Measurements from ENCODE around the gene QSOX2.

Gene QSOX2

DNA sequence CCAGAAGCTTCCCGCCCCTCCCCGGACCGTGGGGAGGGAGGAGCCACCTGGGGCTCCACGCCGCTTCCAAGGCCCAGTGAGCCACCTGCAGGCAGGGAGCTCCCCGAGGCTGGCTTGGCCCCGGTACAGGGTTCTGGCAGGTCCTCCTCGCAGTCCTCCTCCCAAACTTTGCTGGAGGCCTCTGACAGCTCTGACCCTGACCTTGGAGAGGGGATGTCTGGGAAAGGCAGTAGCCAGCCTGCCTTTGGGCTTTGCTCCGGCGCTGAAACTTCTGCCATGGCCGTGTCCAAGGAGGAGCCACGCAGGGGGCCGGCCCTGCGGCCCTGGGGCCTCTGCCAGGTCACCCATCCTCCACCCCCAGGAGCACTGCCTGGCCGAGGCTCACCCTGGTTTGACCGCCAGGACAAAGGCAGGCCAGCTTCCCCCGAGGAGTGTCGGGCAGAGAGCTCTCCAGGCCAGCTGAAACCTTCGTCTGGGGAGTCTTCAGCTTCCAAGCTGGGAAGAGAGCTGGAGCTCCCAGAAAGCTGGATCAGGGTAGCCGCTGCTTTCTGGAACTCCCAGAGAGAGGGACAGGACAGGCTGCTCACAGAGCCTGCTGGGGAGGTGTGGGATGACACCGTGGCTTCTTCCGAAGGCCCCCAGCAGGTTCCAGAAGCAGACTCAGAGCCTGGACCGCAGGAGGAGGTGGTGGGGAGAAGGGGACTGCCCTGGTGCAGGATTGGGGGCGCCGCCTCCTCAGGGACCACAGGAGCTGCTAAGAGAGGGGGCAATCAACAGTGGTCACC lies 9.0 kb upstream of the QSOX2 start:
- Histone ChIP-seq H3K36me3 (ENCODE audit: low read depth) (no peaks in the 10 kb centered on the region), H3K4me1 (ENCODE audit: insufficient read depth, poor library complexity, severe bottlenecking) (no peaks in the 10 kb centered on the region), H3K4me3 (ENCODE audit: severe bottlenecking) (no peak overlapping the region), H3K27ac (ENCODE audit: poor library complexity, severe bottlenecking) (no peak overlapping the region), H3K27me3 (ENCODE audit: insufficient read depth, poor library complexity, severe bottlenecking) (no peaks in the 10 kb centered on the region), H3K9me3 (ENCODE audit: severe bottlenecking) (no peaks in the 10 kb centered on the region)
- DNase-seq (ENCODE audit: low spot score) = no peak
- no peak for ATAC-seq (ENCODE audit: low read depth)
- TF ChIP-seq, protein P1, sequence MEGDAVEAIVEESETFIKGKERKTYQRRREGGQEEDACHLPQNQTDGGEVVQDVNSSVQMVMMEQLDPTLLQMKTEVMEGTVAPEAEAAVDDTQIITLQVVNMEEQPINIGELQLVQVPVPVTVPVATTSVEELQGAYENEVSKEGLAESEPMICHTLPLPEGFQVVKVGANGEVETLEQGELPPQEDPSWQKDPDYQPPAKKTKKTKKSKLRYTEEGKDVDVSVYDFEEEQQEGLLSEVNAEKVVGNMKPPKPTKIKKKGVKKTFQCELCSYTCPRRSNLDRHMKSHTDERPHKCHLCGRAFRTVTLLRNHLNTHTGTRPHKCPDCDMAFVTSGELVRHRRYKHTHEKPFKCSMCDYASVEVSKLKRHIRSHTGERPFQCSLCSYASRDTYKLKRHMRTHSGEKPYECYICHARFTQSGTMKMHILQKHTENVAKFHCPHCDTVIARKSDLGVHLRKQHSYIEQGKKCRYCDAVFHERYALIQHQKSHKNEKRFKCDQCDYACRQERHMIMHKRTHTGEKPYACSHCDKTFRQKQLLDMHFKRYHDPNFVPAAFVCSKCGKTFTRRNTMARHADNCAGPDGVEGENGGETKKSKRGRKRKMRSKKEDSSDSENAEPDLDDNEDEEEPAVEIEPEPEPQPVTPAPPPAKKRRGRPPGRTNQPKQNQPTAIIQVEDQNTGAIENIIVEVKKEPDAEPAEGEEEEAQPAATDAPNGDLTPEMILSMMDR (IDR thresholded peaks at IDR 0.05; ENCODE audit: poor library complexity, severe bottlenecking) = no peak

DNA sequence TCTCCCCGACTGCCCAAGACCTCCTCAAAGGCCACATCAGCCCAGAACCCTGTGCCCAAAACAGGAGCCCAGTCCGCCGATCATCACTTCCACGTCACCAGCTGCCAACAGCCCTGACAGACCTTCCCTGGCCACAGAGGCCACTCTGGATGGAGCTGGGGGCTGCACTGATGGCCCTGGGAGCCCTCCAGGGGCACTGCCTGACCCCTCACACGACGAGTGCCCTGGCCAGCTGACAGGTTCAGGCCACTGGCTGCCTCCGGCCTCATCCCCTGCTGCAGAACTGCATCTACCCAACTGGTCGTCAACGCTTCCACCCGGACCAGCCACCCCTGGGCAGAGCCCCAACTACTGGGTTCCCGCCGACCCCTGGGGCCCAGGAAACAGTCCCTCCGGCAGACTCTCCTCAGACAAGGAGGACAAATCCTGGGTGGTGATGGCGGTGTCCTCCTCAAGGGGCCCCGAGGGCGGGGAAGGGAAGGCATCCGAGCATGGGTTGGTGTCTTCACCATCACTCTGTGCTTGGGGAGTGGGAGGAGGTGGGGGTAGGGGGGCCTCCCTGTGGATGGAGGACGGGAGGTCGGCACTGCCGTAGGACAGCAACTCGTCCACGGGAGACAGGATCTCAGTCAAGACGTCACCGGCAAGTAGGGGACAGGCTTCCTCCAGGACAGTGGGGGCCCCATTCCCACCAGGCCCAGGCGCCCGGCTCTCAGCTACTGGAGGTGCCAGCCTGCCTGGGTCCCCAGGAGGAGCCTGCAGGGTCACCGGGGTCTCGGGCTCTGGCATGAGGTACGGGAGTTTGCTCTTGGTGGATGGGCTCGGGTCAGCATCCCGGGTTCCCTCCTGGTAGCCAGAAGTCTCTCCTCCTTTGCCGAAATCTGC lies 7.9 kb upstream of the QSOX2 start:
- Histone ChIP-seq H3K27me3 (ENCODE audit: insufficient read depth, poor library complexity, severe bottlenecking) (no peaks in the 10 kb centered on the region), H3K9me3 (ENCODE audit: severe bottlenecking) (no peaks in the 10 kb centered on the region), H3K4me3 (ENCODE audit: severe bottlenecking) (no peak overlapping the region), H3K27ac (ENCODE audit: poor library complexity, severe bottlenecking) (no peak overlapping the region), H3K4me1 (ENCODE audit: insufficient read depth, poor library complexity, severe bottlenecking) (no peaks in the 10 kb centered on the region), H3K36me3 (ENCODE audit: low read depth) (no peaks in the 10 kb centered on the region)
- DNase-seq (ENCODE audit: low spot score) (no peak), ATAC-seq (ENCODE audit: low read depth) (no peak)
- TF ChIP-seq, protein P1 (IDR thresholded peaks at IDR 0.05; ENCODE audit: poor library complexity, severe bottlenecking) = no peak

DNA sequence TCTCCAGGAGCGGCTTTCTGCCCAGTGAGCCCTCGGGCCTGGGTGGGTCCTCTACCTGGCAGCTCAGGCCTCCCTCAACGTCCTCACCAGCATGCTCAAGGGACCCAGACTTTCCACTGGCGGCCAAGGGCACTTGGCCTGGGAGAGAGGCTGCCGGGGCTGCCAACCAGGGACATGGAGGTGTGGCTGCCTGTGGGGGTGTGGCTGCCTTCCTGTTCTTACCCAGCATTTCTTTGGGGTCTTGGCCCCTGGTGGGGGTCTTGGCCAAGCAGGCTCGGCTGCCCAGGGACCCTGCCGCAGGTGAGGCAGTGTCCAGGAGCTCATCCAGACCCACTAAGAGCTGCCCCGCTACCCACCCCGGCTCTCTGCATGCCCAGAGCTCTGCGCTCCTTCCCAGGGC lies 7.2 kb upstream of the QSOX2 start:
- no peak for ATAC-seq (ENCODE audit: low read depth)
- TF ChIP-seq, protein P1 (IDR thresholded peaks at IDR 0.05; ENCODE audit: poor library complexity, severe bottlenecking) = no peak

DNA sequence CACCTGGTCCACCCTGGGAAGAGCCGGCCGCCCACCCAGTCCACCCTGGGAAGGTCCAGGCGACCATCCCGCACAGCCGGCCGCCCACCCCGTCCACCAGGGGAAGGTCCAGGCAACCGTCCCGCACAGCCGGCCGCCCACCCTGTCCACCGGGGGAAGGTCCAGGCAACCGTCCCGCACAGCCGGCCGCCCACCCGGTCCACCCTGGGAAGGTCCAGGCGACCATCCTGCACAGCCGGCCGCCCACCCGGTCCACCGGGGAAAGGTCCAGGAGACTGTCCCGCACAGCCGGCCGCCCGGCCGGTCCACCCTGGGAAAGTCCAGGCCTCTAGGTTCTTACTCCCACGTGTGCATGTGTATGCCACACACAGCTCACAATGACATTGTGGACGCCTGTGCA lies 6.7 kb upstream of the QSOX2 start:
- no peaks in the 10 kb centered on the region for H3K4me1 ChIP-seq (ENCODE audit: insufficient read depth, poor library complexity, severe bottlenecking)
- ATAC-seq (ENCODE audit: low read depth) = no peak
- no peaks in the 10 kb centered on the region for H3K9me3 ChIP-seq (ENCODE audit: severe bottlenecking)
- no peaks in the 10 kb centered on the region for H3K27me3 ChIP-seq (ENCODE audit: insufficient read depth, poor library complexity, severe bottlenecking)
- no peak overlapping the region for H3K27ac ChIP-seq (ENCODE audit: poor library complexity, severe bottlenecking)
- H3K36me3 ChIP-seq (ENCODE audit: low read depth) = no peaks in the 10 kb centered on the region
- H3K4me3 ChIP-seq (ENCODE audit: severe bottlenecking) = no peak overlapping the region
- no peak for DNase-seq (ENCODE audit: low spot score)
- TF ChIP-seq, protein P1 (IDR thresholded peaks at IDR 0.05; ENCODE audit: poor library complexity, severe bottlenecking) = no peak

More for the DNA sequence above, 7.2 kb upstream of the QSOX2 start:
- no peaks in the 10 kb centered on the region for H3K9me3 ChIP-seq (ENCODE audit: severe bottlenecking)
- no peak overlapping the region for H3K4me3 ChIP-seq (ENCODE audit: severe bottlenecking)
- no peaks in the 10 kb centered on the region for H3K4me1 ChIP-seq (ENCODE audit: insufficient read depth, poor library complexity, severe bottlenecking)
- no peak overlapping the region for H3K27ac ChIP-seq (ENCODE audit: poor library complexity, severe bottlenecking)
- DNase-seq (ENCODE audit: low spot score) = no peak
- no peaks in the 10 kb centered on the region for H3K36me3 ChIP-seq (ENCODE audit: low read depth)
- H3K27me3 ChIP-seq (ENCODE audit: insufficient read depth, poor library complexity, severe bottlenecking) = no peaks in the 10 kb centered on the region
